OCI-LY1 (cell line): ENCODE measurements around the gene ZFP36L2.

Experiments
- CTCF ChIP-seq: fragments of 200-600 bp; sonication (generic), shearing (Covaris generic); IDR thresholded peaks from 2 replicates; pipeline ENCODE4 v1.5.1; 2017; ENCODE audit warnings: mild to moderate bottlenecking, antibody characterized with exemption, low read length, moderate library complexity, mixed read lengths
- EZH2 ChIP-seq: fragments of 200-600 bp; sonication (generic), shearing (Covaris generic); IDR thresholded peaks from 2 replicates; pipeline ENCODE4 v1.8.0; 2017; ENCODE audit warnings: borderline replicate concordance, mixed run types, mild to moderate bottlenecking, antibody characterized with exemption, low read length, moderate library complexity, mixed read lengths

DNA sequence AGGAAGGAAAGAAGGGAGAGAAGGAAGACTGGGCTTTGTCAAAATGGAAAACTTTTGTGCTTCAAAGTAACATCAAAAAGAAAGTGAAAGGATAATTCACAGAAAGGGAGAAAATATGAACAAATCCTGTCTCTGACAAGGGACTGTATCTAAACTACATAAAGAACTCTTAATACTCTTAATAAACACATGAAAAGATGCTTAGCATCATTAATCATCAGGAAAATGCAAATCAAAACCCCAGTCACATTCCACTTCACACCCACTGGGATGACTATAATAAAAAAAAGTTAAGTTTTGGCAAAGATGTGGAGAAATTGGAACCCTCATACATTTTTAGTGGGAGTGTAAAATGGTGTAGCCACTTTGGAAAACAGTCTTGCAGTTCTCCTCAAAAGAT lies 11.8 kb upstream of the ZFP36L2 start:
- no peak for TF ChIP-seq CTCF
- TF ChIP-seq EZH2: no peak
